GM23338 (cell line): Measurements from ENCODE around the gene SAFB2. TPM values are rescaled to one million over a fixed set of nuclear protein-coding genes. Genes with fewer than 3 reads are reported as not detected.

ENCODE experiments used
- ATAC-seq: fragments of 200-7000 bp; cut with Tn5 transposase; 3 replicates; pipeline ENCODE4 v1.9.1; 2020
- DNase-seq: peaks from one replicate; pipeline ENCODE4 v3.0.0-alpha.2; 2015; ENCODE audit warnings: low spot score
- H2AFZ ChIP-seq: fragments of 200-600 bp; sonication (generic); 2 replicates; pipeline ENCODE4 v1.8.0; 2016; ENCODE audit warnings: antibody characterized with exemption, mild to moderate bottlenecking, moderate library complexity
- H3F3A ChIP-seq: fragments of 200-600 bp; sonication (generic); replicated peaks from 2 replicates; pipeline ENCODE4 v1.8.0; 2017; ENCODE audit warnings: antibody characterized with exemption, mixed run types, low read depth
- H3K27ac ChIP-seq: fragments of 200-600 bp; sonication (generic); 2 replicates; pipeline ENCODE4 v1.6.1; 2016; ENCODE audit warnings: low read depth
- H3K27me3 ChIP-seq: fragments of 200-600 bp; sonication (generic); 2 replicates; pipeline ENCODE4 v1.8.0; 2016; ENCODE audit warnings: mild to moderate bottlenecking, mixed run types, moderate library complexity; ENCODE audit not compliant: insufficient read depth
- H3K36me3 ChIP-seq: fragments of 200-600 bp; sonication (generic); 2 replicates; pipeline ENCODE4 v1.8.0; 2016; ENCODE audit warnings: mild to moderate bottlenecking; ENCODE audit not compliant: insufficient read depth
- H3K4me1 ChIP-seq: fragments of 200-600 bp; sonication (generic); 2 replicates; pipeline ENCODE4 v1.8.0; 2016; ENCODE audit warnings: mild to moderate bottlenecking, moderate library complexity; ENCODE audit not compliant: insufficient read depth
- H3K4me2 ChIP-seq: fragments of 200-600 bp; sonication (generic); 2 replicates; pipeline ENCODE4 v1.7.1; 2017; ENCODE audit warnings: mixed run types
- H3K4me3 ChIP-seq: fragments of 200-600 bp; sonication (generic); 2 replicates; pipeline ENCODE4 v1.6.1; 2016; ENCODE audit warnings: mixed run types
- H3K79me2 ChIP-seq: fragments of 200-600 bp; sonication (generic); replicated peaks from 2 replicates; pipeline ENCODE4 v1.8.0; 2017; ENCODE audit warnings: mild to moderate bottlenecking; ENCODE audit not compliant: insufficient read depth
- H3K9me2 ChIP-seq: fragments of 200-600 bp; sonication (generic); 2 replicates; pipeline ENCODE4 v1.8.0; 2017; ENCODE audit not compliant: insufficient read depth
- H4K20me1 ChIP-seq: fragments of 200-600 bp; sonication (generic); replicated peaks from 2 replicates; pipeline ENCODE4 v1.8.0; 2017; ENCODE audit warnings: mild to moderate bottlenecking; ENCODE audit not compliant: insufficient read depth
- H3K27ac Mint-ChIP-seq: 2 replicates; pipeline ENCODE4 v1.8.0; 2020; ENCODE audit warnings: inconsistent platforms, mild to moderate bottlenecking, moderate library complexity, mixed read lengths
- H3K27me3 Mint-ChIP-seq: 3 replicates; pipeline ENCODE4 v1.8.0; 2022; ENCODE audit warnings: low read depth, mild to moderate bottlenecking, moderate library complexity, mixed read lengths, inconsistent platforms; ENCODE audit not compliant: insufficient read depth, poor library complexity
- H3K36me3 Mint-ChIP-seq: 3 replicates; pipeline ENCODE4 v1.8.0; 2021; ENCODE audit warnings: low read depth, mild to moderate bottlenecking, inconsistent platforms, moderate library complexity, mixed read lengths
- H3K4me1 Mint-ChIP-seq: 3 replicates; pipeline ENCODE4 v1.8.0; 2020; ENCODE audit warnings: mild to moderate bottlenecking, inconsistent platforms, mixed read lengths
- H3K4me3 Mint-ChIP-seq: 3 replicates; pipeline ENCODE4 v1.8.0; 2021; ENCODE audit warnings: moderate library complexity, mild to moderate bottlenecking, inconsistent platforms, mixed read lengths
- H3K9me3 Mint-ChIP-seq: 3 replicates; pipeline ENCODE4 v1.8.0; 2020; ENCODE audit warnings: moderate library complexity, mild to moderate bottlenecking, inconsistent platforms, mixed read lengths
- CREB1 ChIP-seq: fragments of 250-450 bp; sonication (Bioruptor Pico); IDR thresholded peaks from 2 replicates; pipeline ENCODE4 v1.5.0; 2020; ENCODE audit warnings: low read depth, mild to moderate bottlenecking, moderate library complexity
- ETS1 ChIP-seq: IDR thresholded peaks from 2 replicates; pipeline ENCODE4 v1.6.1; 2016; ENCODE audit warnings: antibody characterized with exemption
- EZH2 ChIP-seq: fragments of 200-600 bp; sonication (generic); IDR thresholded peaks from one replicate; pipeline ENCODE4 v1.8.0; 2017; ENCODE audit warnings: antibody characterized with exemption, mild to moderate bottlenecking, low read depth; ENCODE audit not compliant: unreplicated experiment
- POLR2AphosphoS5 ChIP-seq: IDR thresholded peaks from 2 replicates; pipeline ENCODE4 v1.6.1; 2016; ENCODE audit warnings: antibody characterized with exemption, low read depth
- STAT1 ChIP-seq: IDR thresholded peaks from one replicate; pipeline ENCODE4 v1.6.1; 2016; ENCODE audit warnings: antibody characterized with exemption; ENCODE audit not compliant: unreplicated experiment
- ZNF331 ChIP-seq: fragments of 250-450 bp; sonication (Bioruptor Pico); IDR thresholded peaks from 2 replicates; pipeline ENCODE4 v1.5.0; 2020; ENCODE audit warnings: low read depth, mild to moderate bottlenecking, moderate library complexity
- ZNF462 ChIP-seq: fragments of 250-450 bp; sonication (Bioruptor Pico); IDR thresholded peaks from 2 replicates; pipeline ENCODE4 v1.5.0; 2020; ENCODE audit warnings: mild to moderate bottlenecking, moderate library complexity
- polyA plus RNA-seq: library from polyadenylated mRNA; unstranded; fragments of >200 nt; fragmentation: Nextera tagmentation; extraction: Ambion mirVana; gene quantifications from 2 replicates; pipeline ENCODE4 v1.2.1, GENCODE V29; 2016
- total RNA-seq: library from RNA; depleted of rRNA; stranded (reverse); fragments of >200 nt; shearing (Covaris generic); gene quantifications from 2 replicates; pipeline ENCODE4 v1.2.3, GENCODE V29; 2014

SAFB2 gene
- total and polyA plus RNA-seq, 2 experiments from 2014 or later, result 37.7 to 102 TPM

GRCh38 chr19:5654931-5655330 is 32.4 kb upstream of the SAFB2 start:
- peaks cover 20% of the 10 kb centered on the region for H4K20me1 ChIP-seq
- no peak overlapping the region for H3K4me2 ChIP-seq
- H3K36me3 ChIP-seq, result peaks cover 50% of the 10 kb centered on the region
- ATAC-seq, result no peak
- Mint-ChIP-seq H3K27me3 (peaks cover 5% of the 10 kb centered on the region), H3K4me1 (no peaks in the 10 kb centered on the region), H3K9me3 (no peaks in the 10 kb centered on the region), H3K27ac (no peak overlapping the region), H3K36me3 (peaks cover 91% of the 10 kb centered on the region), H3K4me3 (no peak overlapping the region)
- no peaks in the 10 kb centered on the region for H3K27me3 ChIP-seq
- peaks cover 7% of the 10 kb centered on the region; the same call in 1 of the 2 replicates for H3K79me2 ChIP-seq
- H2AFZ ChIP-seq, result no peak overlapping the region
- H3K27ac ChIP-seq, result no peak overlapping the region
- TF ChIP-seq ZNF462 (CRISPR knock-in tag), result no peak
- no peak for TF ChIP-seq POLR2AphosphoS5
- TF ChIP-seq ZNF331, result no peak
- TF ChIP-seq STAT1, result no peak
- TF ChIP-seq CREB1 (CRISPR knock-in tag), result no peak
- TF ChIP-seq EZH2, result no peak
- TF ChIP-seq ETS1, result no peak
- no peaks in the 10 kb centered on the region for H3K4me1 ChIP-seq
- H3F3A ChIP-seq, result peaks cover 17% of the 10 kb centered on the region; the same call in 1 of the 2 replicates
- no peak for DNase-seq
- H3K9me2 ChIP-seq, result no peaks in the 10 kb centered on the region
- H3K4me3 ChIP-seq, result no peak overlapping the region
